HG02840 (cell line): ENCODE data around the gene PALM.
A peak's percentile ranks its signal among the peaks of the same experiment; 100 is the strongest.

Experiments used
- ATAC-seq: cut with Tn5 transposase; IDR thresholded peaks from one replicate; pipeline ENCODE4 v1.9.1; 2021; ENCODE audit warnings: mild to moderate bottlenecking, moderate library complexity, moderate number of reproducible peaks; ENCODE audit not compliant: unreplicated experiment, low FRiP score

Gene PALM

GRCh38 chr19:778910-779653 lies 70.3 kb downstream of the PALM start:
- ATAC-seq = no peak

GRCh38 chr19:780935-781334 lies 72.2 kb downstream of the PALM start:
- ATAC-seq = no peak

- no peak for ATAC-seq
Observed at GRCh38 chr19:781800-782184, 73.1 kb downstream of the PALM start.

- no peak for ATAC-seq
Observed at GRCh38 chr19:782185-782877, 73.6 kb downstream of the PALM start.

GRCh38 chr19:782878-783668 lies 74.3 kb downstream of the PALM start:
- ATAC-seq = no peak

GRCh38 chr19:784541-784940 lies 75.8 kb downstream of the PALM start:
- no peak for ATAC-seq

GRCh38 chr19:787536-787935 lies 78.8 kb downstream of the PALM start:
- ATAC-seq = no peak

- ATAC-seq = no peak
Observed at GRCh38 chr19:788686-788982, 79.9 kb downstream of the PALM start.

- ATAC-seq = no peak
Observed at GRCh38 chr19:788983-789700, 80.4 kb downstream of the PALM start.

GRCh38 chr19:789701-790060 lies 80.9 kb downstream of the PALM start:
- ATAC-seq = no peak

- no peak for ATAC-seq
Observed at GRCh38 chr19:791007-791566, 82.4 kb downstream of the PALM start.

- ATAC-seq = no peak
Observed at GRCh38 chr19:791567-792305, 83.0 kb downstream of the PALM start.

- ATAC-seq = no peak
Observed at GRCh38 chr19:792306-792885, 83.7 kb downstream of the PALM start.

- ATAC-seq = no peak
Observed at GRCh38 chr19:793806-794205, 85.1 kb downstream of the PALM start.

GRCh38 chr19:795073-795611 lies 86.4 kb downstream of the PALM start:
- ATAC-seq = no peak

GRCh38 chr19:795691-796581 lies 87.2 kb downstream of the PALM start:
- ATAC-seq = no peak

GRCh38 chr19:796692-797527 lies 88.2 kb downstream of the PALM start, which contains the start of gene PTBP1:
Gene PTBP1, plus strand, starts transcription at chr19:797452. Its CDS starts 46 bp downstream, at chr19:797498.
- ATAC-seq = peak; percentile 78
